Coronary artery (tissue), 2 donors: ENCODE measurements around the gene SPAST.

ENCODE experiments used
- DNase-seq: peaks from one replicate; pipeline ENCODE4 v3.0.0-alpha.2; 2017; ENCODE audit warnings: low spot score
- H3K27ac ChIP-seq, 2 donors: fragments of 200-600 bp; sonication (generic); one replicate each; pipeline ENCODE4 v1.5.1; 2016 to 2019
- H3K4me3 ChIP-seq: fragments of 200-600 bp; sonication (generic); 2 replicates; pipeline ENCODE4 v1.5.1; 2016; ENCODE audit warnings: mild to moderate bottlenecking, moderate library complexity
- TF ChIP-seq, protein P1 (sequence below): fragments of 200-600 bp; sonication (generic); IDR thresholded peaks from one replicate; pipeline ENCODE4 v1.5.1; 2019; ENCODE audit warnings: antibody characterized with exemption

Gene SPAST

DNA sequence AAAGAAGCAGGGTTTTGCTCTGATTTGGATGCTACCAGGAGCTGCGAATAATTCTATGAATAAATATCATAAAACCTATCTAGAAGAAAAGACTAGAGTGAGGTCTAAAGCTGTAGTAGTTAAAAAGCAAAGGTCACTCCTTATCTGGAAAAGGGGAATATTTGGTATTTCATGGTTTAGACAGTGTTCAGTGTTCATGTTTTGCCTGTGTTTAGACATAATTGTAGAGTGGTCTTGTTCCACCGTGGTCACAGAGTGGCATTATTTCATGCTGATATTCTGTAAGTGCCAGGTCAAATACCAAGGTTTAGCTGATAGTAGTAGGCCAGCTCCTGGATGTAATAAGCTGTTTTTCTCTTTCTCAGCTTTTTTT is 10.8 kb downstream of the SPAST start:
- Histone ChIP-seq H3K27ac (no peak overlapping the region), H3K4me3 (no peak overlapping the region)
- TF ChIP-seq, protein P1, sequence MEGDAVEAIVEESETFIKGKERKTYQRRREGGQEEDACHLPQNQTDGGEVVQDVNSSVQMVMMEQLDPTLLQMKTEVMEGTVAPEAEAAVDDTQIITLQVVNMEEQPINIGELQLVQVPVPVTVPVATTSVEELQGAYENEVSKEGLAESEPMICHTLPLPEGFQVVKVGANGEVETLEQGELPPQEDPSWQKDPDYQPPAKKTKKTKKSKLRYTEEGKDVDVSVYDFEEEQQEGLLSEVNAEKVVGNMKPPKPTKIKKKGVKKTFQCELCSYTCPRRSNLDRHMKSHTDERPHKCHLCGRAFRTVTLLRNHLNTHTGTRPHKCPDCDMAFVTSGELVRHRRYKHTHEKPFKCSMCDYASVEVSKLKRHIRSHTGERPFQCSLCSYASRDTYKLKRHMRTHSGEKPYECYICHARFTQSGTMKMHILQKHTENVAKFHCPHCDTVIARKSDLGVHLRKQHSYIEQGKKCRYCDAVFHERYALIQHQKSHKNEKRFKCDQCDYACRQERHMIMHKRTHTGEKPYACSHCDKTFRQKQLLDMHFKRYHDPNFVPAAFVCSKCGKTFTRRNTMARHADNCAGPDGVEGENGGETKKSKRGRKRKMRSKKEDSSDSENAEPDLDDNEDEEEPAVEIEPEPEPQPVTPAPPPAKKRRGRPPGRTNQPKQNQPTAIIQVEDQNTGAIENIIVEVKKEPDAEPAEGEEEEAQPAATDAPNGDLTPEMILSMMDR = no peak
- no peak for DNase-seq

DNA sequence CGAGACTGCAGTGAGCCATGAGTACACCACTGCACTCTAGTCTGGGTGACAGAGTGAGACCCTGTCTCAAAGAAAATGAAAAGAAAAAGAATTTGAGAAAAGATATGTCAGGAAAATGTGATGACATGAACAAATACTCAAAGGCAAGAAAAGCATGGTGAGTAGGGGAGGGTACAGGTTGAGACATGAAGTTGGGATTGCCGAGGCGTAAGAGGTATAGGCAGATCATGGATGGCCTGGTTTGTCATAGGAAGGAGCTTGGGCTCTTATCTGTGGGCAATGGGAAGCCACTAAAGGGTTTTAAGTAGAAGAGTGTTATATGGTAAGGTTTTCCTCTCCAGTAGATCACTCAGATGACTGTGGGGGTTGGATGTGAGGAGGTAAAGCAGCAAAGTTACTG is 32.3 kb downstream of the SPAST start:
- Histone ChIP-seq H3K4me3 (no peak overlapping the region), H3K27ac (no peak overlapping the region)
- TF ChIP-seq, protein P1 = no peak
- no peak for DNase-seq

DNA sequence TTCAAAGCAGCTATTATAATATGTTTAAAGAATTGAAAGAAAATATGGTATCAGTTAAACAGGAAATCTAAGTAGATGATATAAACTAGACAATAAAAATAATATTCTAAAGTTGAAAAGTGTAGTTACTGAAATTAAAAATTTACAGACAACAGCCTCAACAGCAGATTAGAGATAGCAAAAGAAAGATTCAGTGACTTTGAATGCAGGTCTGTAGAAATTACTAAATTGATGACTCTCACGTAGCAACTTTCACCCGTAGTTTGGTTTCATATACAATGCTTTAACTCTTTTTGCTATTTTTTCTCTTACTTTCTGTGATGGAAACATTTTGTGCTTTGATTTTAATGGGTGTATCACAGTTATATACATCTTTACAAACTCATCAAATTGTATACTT is 44.8 kb downstream of the SPAST start:
- TF ChIP-seq, protein P1 = no peak
- DNase-seq = no peak
- Histone ChIP-seq H3K4me3 (no peak overlapping the region), H3K27ac (no peak overlapping the region)

DNA sequence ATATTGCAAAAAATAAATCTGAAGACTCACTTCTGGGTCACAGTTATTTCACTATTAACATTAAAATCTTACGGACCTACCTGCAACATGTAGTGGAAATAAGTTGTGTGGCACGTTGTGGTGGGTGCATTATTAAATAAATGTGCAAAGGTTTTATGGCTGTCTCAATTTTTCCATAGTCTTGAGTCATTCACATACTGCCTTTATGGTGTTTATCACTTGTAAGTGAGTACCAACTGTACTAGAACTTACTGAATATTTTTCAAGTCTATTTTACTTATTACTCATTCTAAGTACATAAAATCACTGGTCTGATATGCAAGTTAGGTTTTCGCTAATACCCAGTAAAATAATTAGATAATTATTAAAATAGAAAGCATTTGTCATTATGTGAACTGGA is 54.7 kb downstream of the SPAST start:
- Histone ChIP-seq H3K4me3 (no peak overlapping the region), H3K27ac (no peak overlapping the region)
- DNase-seq = no peak
- TF ChIP-seq, protein P1 = no peak

DNA sequence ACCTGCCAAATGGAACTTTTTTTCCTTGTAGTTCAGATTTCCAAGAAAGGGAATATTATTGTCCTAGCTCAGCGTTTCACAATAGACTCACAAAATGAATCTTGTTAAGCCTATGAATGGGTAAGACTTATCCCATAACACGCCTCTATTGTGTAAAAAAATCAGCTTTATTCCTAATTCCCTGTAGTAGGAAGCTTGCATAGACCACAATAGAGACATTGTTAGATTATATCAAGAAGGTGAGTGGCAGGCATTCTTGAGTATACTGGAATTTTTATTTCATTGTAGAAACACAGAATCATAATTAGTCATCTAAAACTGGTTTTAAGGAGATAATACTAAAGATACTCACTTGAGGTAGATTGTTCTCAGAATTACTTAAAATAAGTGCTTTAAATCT is 55.8 kb downstream of the SPAST start:
- Histone ChIP-seq H3K4me3 (no peak overlapping the region), H3K27ac (no peak overlapping the region)
- DNase-seq = no peak
- TF ChIP-seq, protein P1 = no peak

DNA sequence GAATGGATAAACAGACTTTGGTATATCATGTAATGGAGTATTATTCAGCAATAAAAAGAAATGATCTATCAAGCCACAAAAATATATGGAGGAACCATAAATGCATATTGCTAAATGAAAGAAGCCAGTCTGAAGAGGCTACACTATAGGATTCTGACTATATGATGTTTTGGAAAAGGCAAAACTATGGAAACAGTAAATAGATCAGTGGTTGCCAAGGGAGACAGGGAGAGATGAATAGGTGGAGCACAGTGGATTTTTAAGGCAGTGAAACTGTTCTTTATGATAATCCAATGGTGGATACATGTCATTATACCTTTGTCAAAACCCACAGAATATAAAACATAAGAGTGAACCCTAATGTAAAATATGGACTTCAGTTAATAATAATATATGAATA is 61.3 kb downstream of the SPAST start:
- TF ChIP-seq, protein P1 = no peak
- Histone ChIP-seq H3K4me3 (no peak overlapping the region), H3K27ac (no peak overlapping the region)
- DNase-seq = no peak

DNA sequence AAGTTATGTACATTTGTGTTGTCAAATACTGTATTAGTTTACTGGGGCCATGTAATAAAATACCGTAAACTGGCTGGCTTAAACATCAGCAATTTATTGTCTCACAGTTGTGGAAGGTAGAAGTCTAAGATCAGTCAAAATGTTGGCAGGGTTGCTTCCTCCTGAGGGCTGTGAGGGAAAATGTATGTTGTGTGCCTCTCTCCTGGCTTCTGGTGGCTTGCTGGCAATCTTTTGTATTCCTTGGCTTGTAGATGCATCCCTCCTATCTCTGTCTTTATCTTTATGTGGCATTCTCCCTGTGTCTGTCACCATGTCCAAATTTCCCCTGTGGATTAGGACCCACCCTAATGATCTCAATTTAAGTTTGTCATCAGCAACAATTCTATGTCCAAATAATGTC is 65.3 kb downstream of the SPAST start:
- Histone ChIP-seq H3K4me3 (no peak overlapping the region), H3K27ac (no peak overlapping the region)
- TF ChIP-seq, protein P1 = no peak
- no peak for DNase-seq
